H9 (cell line): ENCODE measurements around the gene ZFP69B. TPM values are rescaled to one million over a fixed set of nuclear protein-coding genes. Genes with fewer than 3 reads are reported as not detected.

Source experiments
- DNase-seq: peaks from one replicate; pipeline ENCODE4 v3.0.0-alpha.2; 2017
- H2AFZ ChIP-seq: one replicate; pipeline ENCODE4 v1.6.1; 2013; ENCODE audit warnings: mild to moderate bottlenecking, low read length, control low read depth, moderate library complexity
- H2AK5ac ChIP-seq: 2 replicates; pipeline ENCODE4 v1.6.1; 2013; ENCODE audit warnings: low read length, control low read depth, mixed read lengths; ENCODE audit not compliant: insufficient read length
- H2BK120ac ChIP-seq: one replicate; pipeline ENCODE4 v1.6.1; 2013; ENCODE audit warnings: low read depth, mild to moderate bottlenecking, low read length, control low read depth, inconsistent platforms; ENCODE audit not compliant: poor library complexity, severe bottlenecking
- H2BK12ac ChIP-seq: 2 replicates; pipeline ENCODE4 v1.6.1; 2013; ENCODE audit warnings: low read length, control low read depth, mixed read lengths, low read depth; ENCODE audit not compliant: insufficient read length
- H2BK15ac ChIP-seq: 2 replicates; pipeline ENCODE4 v1.6.1; 2013; ENCODE audit warnings: low read depth, low read length, control low read depth
- H2BK20ac ChIP-seq: one replicate; pipeline ENCODE4 v1.6.1; 2013; ENCODE audit warnings: low read depth, mild to moderate bottlenecking, low read length, control low read depth, inconsistent platforms; ENCODE audit not compliant: poor library complexity, severe bottlenecking
- H2BK5ac ChIP-seq: 2 replicates; pipeline ENCODE4 v1.6.1; 2013; ENCODE audit warnings: low read length, control low read depth, mixed read lengths; ENCODE audit not compliant: insufficient read length
- H3K14ac ChIP-seq: 2 replicates; pipeline ENCODE4 v1.6.1; 2013; ENCODE audit warnings: low read length, control low read depth; ENCODE audit not compliant: insufficient read depth
- H3K18ac ChIP-seq: 2 replicates; pipeline ENCODE4 v1.6.1; 2013; ENCODE audit warnings: low read depth, mild to moderate bottlenecking, mixed read lengths, low read length, control low read depth; ENCODE audit not compliant: insufficient read length
- H3K23ac ChIP-seq: 2 replicates; pipeline ENCODE4 v1.6.1; 2013; ENCODE audit warnings: low read length, control low read depth, mixed read lengths, low read depth; ENCODE audit not compliant: insufficient read length
- H3K23me2 ChIP-seq: 2 replicates; pipeline ENCODE4 v1.6.1; 2013; ENCODE audit warnings: low read depth, mild to moderate bottlenecking, mixed read lengths, low read length, control low read depth; ENCODE audit not compliant: insufficient read length, poor library complexity, severe bottlenecking
- H3K27ac ChIP-seq: 2 replicates; pipeline ENCODE4 v1.5.1; 2013; ENCODE audit warnings: low read length, control low read depth, mixed read lengths, low read depth; ENCODE audit not compliant: insufficient read length
- H3K27me3 ChIP-seq: 2 replicates; pipeline ENCODE4 v1.6.1; 2013; ENCODE audit warnings: low read length, control low read depth, inconsistent platforms; ENCODE audit not compliant: insufficient read depth
- H3K4ac ChIP-seq: 2 replicates; pipeline ENCODE4 v1.6.1; 2013; ENCODE audit warnings: low read depth, mild to moderate bottlenecking, control low read depth, inconsistent platforms, low read length, moderate library complexity
- H3K4me1 ChIP-seq: 2 replicates; pipeline ENCODE4 v1.6.1; 2013; ENCODE audit warnings: low read length, control low read depth, inconsistent platforms; ENCODE audit not compliant: insufficient read depth
- H3K4me2 ChIP-seq: 2 replicates; pipeline ENCODE4 v1.6.1; 2013; ENCODE audit warnings: low read length, control low read depth, mixed read lengths; ENCODE audit not compliant: insufficient read length, insufficient read depth
- H3K56ac ChIP-seq: 2 replicates; pipeline ENCODE4 v1.6.1; 2013; ENCODE audit warnings: low read depth, mild to moderate bottlenecking, mixed read lengths, low read length, control low read depth; ENCODE audit not compliant: insufficient read length
- H3K79me1 ChIP-seq: 2 replicates; pipeline ENCODE4 v1.6.1; 2013; ENCODE audit warnings: low read depth, mild to moderate bottlenecking, moderate library complexity, low read length, control low read depth, inconsistent platforms; ENCODE audit not compliant: insufficient read depth, poor library complexity, severe bottlenecking
- H3K79me2 ChIP-seq: 2 replicates; pipeline ENCODE4 v1.6.1; 2013; ENCODE audit warnings: low read length, control low read depth, inconsistent platforms; ENCODE audit not compliant: insufficient read depth
- H3K9ac ChIP-seq: 2 replicates; pipeline ENCODE4 v1.6.1; 2013; ENCODE audit warnings: low read length, control low read depth, mixed read lengths; ENCODE audit not compliant: insufficient read length; ENCODE audit errors: extremely low read depth
- H3K9me3 ChIP-seq: one replicate; pipeline ENCODE4 v1.6.1; 2013; ENCODE audit warnings: low read depth, low read length, inconsistent platforms; ENCODE audit not compliant: control insufficient read depth
- H3T11ph ChIP-seq: one replicate; pipeline ENCODE4 v1.6.1; 2013; ENCODE audit warnings: mild to moderate bottlenecking, low read length, control low read depth, inconsistent platforms
- H4K20me1 ChIP-seq: one replicate; pipeline ENCODE4 v1.6.1; 2013; ENCODE audit not compliant: control insufficient read depth, insufficient read length, insufficient read depth
- H4K5ac ChIP-seq: 2 replicates; pipeline ENCODE4 v1.6.1; 2013; ENCODE audit warnings: low read depth, mild to moderate bottlenecking, mixed read lengths, low read length, control low read depth; ENCODE audit not compliant: insufficient read length
- H4K8ac ChIP-seq: replicated peaks from 2 replicates; pipeline ENCODE4 v1.6.1; 2013; ENCODE audit warnings: low read length, control low read depth, mixed read lengths, low read depth; ENCODE audit not compliant: insufficient read length
- H4K91ac ChIP-seq: 2 replicates; pipeline ENCODE4 v1.6.1; 2013; ENCODE audit warnings: low read depth, mild to moderate bottlenecking, moderate library complexity, mixed read lengths, low read length, control low read depth; ENCODE audit not compliant: insufficient read length
- H3K27ac Mint-ChIP-seq, 3 experiments: 2 replicates in 2 of 3; 3 replicates in 1 of 3; pipeline ENCODE4 v1.8.0; 2020 to 2021; ENCODE audit warnings: mixed read lengths in 3 of 3, mild to moderate bottlenecking in 1 of 3, moderate library complexity in 1 of 3
- H3K27me3 Mint-ChIP-seq: 2 replicates; pipeline ENCODE4 v1.8.0; 2021; ENCODE audit warnings: low read depth, mild to moderate bottlenecking, moderate library complexity, mixed read lengths
- H3K36me3 Mint-ChIP-seq, 3 experiments: 2 replicates in 2 of 3; 3 replicates in 1 of 3; pipeline ENCODE4 v1.8.0; 2020 to 2021; ENCODE audit warnings: low read depth in 3 of 3, mixed read lengths in 3 of 3; ENCODE audit not compliant: insufficient read depth in 1 of 3
- H3K4me1 Mint-ChIP-seq, 2 experiments: 2 replicates each; pipeline ENCODE4 v1.8.0; 2020; ENCODE audit warnings: mixed read lengths in 2 of 2
- H3K4me3 Mint-ChIP-seq, 2 experiments: 2 replicates in 1 of 2; 3 replicates in 1 of 2; pipeline ENCODE4 v1.8.0; 2020 to 2021; ENCODE audit warnings: mild to moderate bottlenecking in 2 of 2, mixed read lengths in 2 of 2, moderate library complexity in 1 of 2
- H3K9me3 Mint-ChIP-seq, 2 experiments: 2 replicates in 1 of 2; 3 replicates in 1 of 2; pipeline ENCODE4 v1.8.0; 2020; ENCODE audit warnings: mild to moderate bottlenecking in 2 of 2, mixed read lengths in 2 of 2, moderate library complexity in 1 of 2
- WGBS: extraction: QIAGEN DNeasy Blood & Tissue Kit; methylation state at CpG from one replicate; pipeline ENCODE4 v1.1.7; 2013; ENCODE audit warnings: missing lambda C conversion rate, low lambda C conversion rate, mixed read lengths; ENCODE audit not compliant: insufficient read length; ENCODE audit errors: extremely low coverage; 5-methylcytosine and 5-hydroxymethylcytosine counted together
- total RNA-seq: library from RNA; stranded (reverse); gene quantifications from 2 replicates; pipeline ENCODE4 v1.2.1, GENCODE V29; 2021
- TF ChIP-seq, protein P1 (sequence below): fragments of 200-600 bp; sonication (generic); conservative IDR thresholded peaks from 3 replicates; pipeline ENCODE4 v1.8.0; 2021; ENCODE audit warnings: antibody characterized with exemption, mild to moderate bottlenecking

The ZFP69B gene
- total RNA-seq, 1 experiment from 2014 or later: 16.2 TPM

DNA sequence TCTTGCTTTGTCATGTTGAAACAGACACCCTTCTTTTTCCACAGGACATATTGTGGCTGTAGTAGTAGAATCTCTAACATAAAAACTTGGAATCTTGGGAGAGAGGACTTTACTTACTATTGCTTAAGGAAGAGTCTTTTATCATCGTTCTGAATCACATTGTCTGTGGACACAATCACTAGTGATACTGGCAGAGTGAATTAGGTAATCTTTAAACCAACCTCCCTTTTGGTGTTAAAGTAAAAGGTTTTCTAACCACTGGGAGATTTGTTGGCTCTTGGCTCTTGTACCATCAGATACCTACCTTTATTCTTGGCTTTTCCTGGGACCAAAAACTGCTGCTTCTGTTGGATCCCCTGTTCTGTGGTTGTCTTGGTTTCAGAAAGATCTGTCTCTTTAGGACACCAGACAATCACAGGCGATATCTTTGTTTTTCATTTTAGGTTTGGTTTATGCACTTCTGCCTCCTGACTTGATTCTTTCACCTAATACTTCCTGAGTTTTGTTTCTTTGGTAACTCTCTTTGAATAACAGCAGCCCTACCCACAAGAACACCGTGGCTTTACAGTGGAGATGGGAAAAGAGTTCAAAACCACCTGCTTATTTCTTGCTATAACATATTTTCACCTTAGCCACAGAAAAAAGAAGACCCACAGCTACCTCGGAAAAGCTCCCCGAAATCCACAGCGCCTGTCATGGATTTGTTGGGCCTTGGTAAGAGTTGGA, 36.6 kb upstream of the ZFP69B start:
- Histone ChIP-seq H4K20me1 (no peaks in the 10 kb centered on the region), H2BK120ac (no peak overlapping the region), H3K9ac (no peak overlapping the region), H3K79me2 (no peaks in the 10 kb centered on the region), H3K23ac (no peak overlapping the region), H3K27ac (no peak overlapping the region), H4K8ac (no peak overlapping the region), H4K91ac (no peak overlapping the region), H3K79me1 (no peaks in the 10 kb centered on the region), H3K4me1 (no peaks in the 10 kb centered on the region), H2AFZ (no peak overlapping the region), H3T11ph (no peak overlapping the region), H4K5ac (no peak overlapping the region), H2BK5ac (no peak overlapping the region), H3K23me2 (no peaks in the 10 kb centered on the region), H2BK15ac (no peak overlapping the region), H3K4ac (no peak overlapping the region), H2AK5ac (no peak overlapping the region), H3K4me2 (no peak overlapping the region), H2BK20ac (no peak overlapping the region), H3K9me3 (no peaks in the 10 kb centered on the region), H3K18ac (no peak overlapping the region), H3K56ac (no peak overlapping the region), H3K14ac (no peak overlapping the region), H3K27me3 (no peaks in the 10 kb centered on the region), H2BK12ac (no peak overlapping the region)
- no peak for DNase-seq
- no peak overlapping the region for H3K4me3 Mint-ChIP-seq
- peaks cover 0 to 9% (median 5%) of the 10 kb centered on the region in 3 experiments; a peak in 4 of 7 replicates for H3K36me3 Mint-ChIP-seq
- H3K27ac Mint-ChIP-seq: no peak overlapping the region
- TF ChIP-seq, protein P1, sequence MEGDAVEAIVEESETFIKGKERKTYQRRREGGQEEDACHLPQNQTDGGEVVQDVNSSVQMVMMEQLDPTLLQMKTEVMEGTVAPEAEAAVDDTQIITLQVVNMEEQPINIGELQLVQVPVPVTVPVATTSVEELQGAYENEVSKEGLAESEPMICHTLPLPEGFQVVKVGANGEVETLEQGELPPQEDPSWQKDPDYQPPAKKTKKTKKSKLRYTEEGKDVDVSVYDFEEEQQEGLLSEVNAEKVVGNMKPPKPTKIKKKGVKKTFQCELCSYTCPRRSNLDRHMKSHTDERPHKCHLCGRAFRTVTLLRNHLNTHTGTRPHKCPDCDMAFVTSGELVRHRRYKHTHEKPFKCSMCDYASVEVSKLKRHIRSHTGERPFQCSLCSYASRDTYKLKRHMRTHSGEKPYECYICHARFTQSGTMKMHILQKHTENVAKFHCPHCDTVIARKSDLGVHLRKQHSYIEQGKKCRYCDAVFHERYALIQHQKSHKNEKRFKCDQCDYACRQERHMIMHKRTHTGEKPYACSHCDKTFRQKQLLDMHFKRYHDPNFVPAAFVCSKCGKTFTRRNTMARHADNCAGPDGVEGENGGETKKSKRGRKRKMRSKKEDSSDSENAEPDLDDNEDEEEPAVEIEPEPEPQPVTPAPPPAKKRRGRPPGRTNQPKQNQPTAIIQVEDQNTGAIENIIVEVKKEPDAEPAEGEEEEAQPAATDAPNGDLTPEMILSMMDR: no peak
- H3K4me1 Mint-ChIP-seq: peaks cover 17 to 18% of the 10 kb centered on the region in 2 experiments
- H3K27me3 Mint-ChIP-seq: no peaks in the 10 kb centered on the region
- no peaks in the 10 kb centered on the region for H3K9me3 Mint-ChIP-seq
- no CpG with 5 or more reads among the region's 6 CpGs for WGBS
